HEK293 (cell line): Measurements from ENCODE around the gene SCNN1A.

Source experiments
- BCL11A ChIP-seq: fragments of 450-650 bp; formaldehyde crosslinking; IDR thresholded peaks from 2 replicates; pipeline ENCODE4 v1.5.1; 2016; ENCODE audit warnings: low read depth, missing biosample characterization, missing genetic modification characterization
- GLIS2 ChIP-seq: fragments of 450-650 bp; formaldehyde crosslinking; IDR thresholded peaks from 2 replicates; pipeline ENCODE4 v1.5.1; 2016; ENCODE audit warnings: missing biosample characterization, missing genetic modification characterization
- MYNN ChIP-seq: fragments of 450-650 bp; formaldehyde crosslinking; IDR thresholded peaks from 2 replicates; pipeline ENCODE4 v1.5.1; 2016; ENCODE audit warnings: missing biosample characterization, missing genetic modification characterization, borderline replicate concordance
- OVOL3 ChIP-seq: fragments of 450-650 bp; formaldehyde crosslinking; IDR thresholded peaks from 2 replicates; pipeline ENCODE4 v1.5.1; 2016; ENCODE audit warnings: missing biosample characterization, missing genetic modification characterization
- REPIN1 ChIP-seq: fragments of 450-650 bp; formaldehyde crosslinking; IDR thresholded peaks from 2 replicates; pipeline ENCODE4 v1.5.1; 2017; ENCODE audit warnings: missing biosample characterization, missing genetic modification characterization, low read depth
- SP2 ChIP-seq: fragments of 450-650 bp; formaldehyde crosslinking; IDR thresholded peaks from 2 replicates; pipeline ENCODE4 v1.5.1; 2016; ENCODE audit warnings: missing biosample characterization, missing genetic modification characterization
- SP3 ChIP-seq: fragments of 450-650 bp; formaldehyde crosslinking; IDR thresholded peaks from 2 replicates; pipeline ENCODE4 v1.5.1; 2016; ENCODE audit warnings: missing biosample characterization, missing genetic modification characterization
- ZBTB8A ChIP-seq: fragments of 450-650 bp; formaldehyde crosslinking; IDR thresholded peaks from 2 replicates; pipeline ENCODE4 v1.5.1; 2016; ENCODE audit warnings: missing biosample characterization, missing genetic modification characterization
- ZEB2 ChIP-seq: fragments of 450-650 bp; formaldehyde crosslinking; IDR thresholded peaks from 2 replicates; pipeline ENCODE4 v1.5.1; 2016; ENCODE audit warnings: missing biosample characterization, missing genetic modification characterization
- ZFP37 ChIP-seq: fragments of 450-650 bp; formaldehyde crosslinking; IDR thresholded peaks from 2 replicates; pipeline ENCODE4 v1.5.1; 2016; ENCODE audit warnings: missing biosample characterization, missing genetic modification characterization
- ZIC2 ChIP-seq: fragments of 450-650 bp; formaldehyde crosslinking; IDR thresholded peaks from 2 replicates; pipeline ENCODE4 v1.5.1; 2016; ENCODE audit warnings: missing biosample characterization, missing genetic modification characterization
- ZNF112 ChIP-seq: fragments of 450-650 bp; formaldehyde crosslinking; IDR thresholded peaks from 2 replicates; pipeline ENCODE4 v1.5.0; 2017; ENCODE audit warnings: missing biosample characterization, missing genetic modification characterization
- ZNF114 ChIP-seq: fragments of 450-650 bp; formaldehyde crosslinking; IDR thresholded peaks from 2 replicates; pipeline ENCODE4 v1.5.0; 2017; ENCODE audit warnings: missing biosample characterization, missing genetic modification characterization
- ZNF138 ChIP-seq: fragments of 450-650 bp; formaldehyde crosslinking; IDR thresholded peaks from 2 replicates; pipeline ENCODE4 v1.5.1; 2016; ENCODE audit warnings: missing biosample characterization, missing genetic modification characterization, borderline replicate concordance
- ZNF155 ChIP-seq: fragments of 450-650 bp; formaldehyde crosslinking; IDR thresholded peaks from 2 replicates; pipeline ENCODE4 v1.5.1; 2016; ENCODE audit warnings: missing biosample characterization, missing genetic modification characterization
- ZNF157 ChIP-seq: fragments of 450-650 bp; formaldehyde crosslinking; IDR thresholded peaks from 2 replicates; pipeline ENCODE4 v1.5.1; 2016; ENCODE audit warnings: missing biosample characterization, missing genetic modification characterization
- ZNF174 ChIP-seq: fragments of 450-650 bp; formaldehyde crosslinking; IDR thresholded peaks from 2 replicates; pipeline ENCODE4 v1.5.0; 2017; ENCODE audit warnings: missing biosample characterization, mild to moderate bottlenecking, missing genetic modification characterization
- ZNF24 ChIP-seq: fragments of 450-650 bp; formaldehyde crosslinking; IDR thresholded peaks from 2 replicates; pipeline ENCODE4 v1.5.1; 2016; ENCODE audit warnings: missing biosample characterization, missing genetic modification characterization
- ZNF266 ChIP-seq: fragments of 450-650 bp; formaldehyde crosslinking; IDR thresholded peaks from 2 replicates; pipeline ENCODE4 v1.5.1; 2016; ENCODE audit warnings: missing biosample characterization, missing genetic modification characterization, low read depth
- ZNF366 ChIP-seq: fragments of 450-650 bp; formaldehyde crosslinking; conservative IDR thresholded peaks from 2 replicates; pipeline ENCODE4 v1.5.1; 2016; ENCODE audit warnings: missing biosample characterization, missing genetic modification characterization
- ZNF48 ChIP-seq: fragments of 450-650 bp; formaldehyde crosslinking; IDR thresholded peaks from 2 replicates; pipeline ENCODE4 v1.5.1; 2016; ENCODE audit warnings: missing biosample characterization, missing genetic modification characterization
- ZNF548 ChIP-seq: fragments of 450-650 bp; formaldehyde crosslinking; IDR thresholded peaks from 2 replicates; pipeline ENCODE4 v1.5.1; 2016; ENCODE audit warnings: missing biosample characterization, missing genetic modification characterization
- ZNF549 ChIP-seq: fragments of 450-650 bp; IDR thresholded peaks from 2 replicates; pipeline ENCODE4 v1.5.1; 2018; ENCODE audit warnings: missing biosample characterization, missing genetic modification characterization, mild to moderate bottlenecking, inconsistent platforms, moderate library complexity
- ZNF561 ChIP-seq: fragments of 450-650 bp; IDR thresholded peaks from 2 replicates; pipeline ENCODE4 v1.5.1; 2018; ENCODE audit warnings: missing biosample characterization, missing genetic modification characterization, borderline replicate concordance
- ZNF610 ChIP-seq: fragments of 450-650 bp; formaldehyde crosslinking; IDR thresholded peaks from 2 replicates; pipeline ENCODE4 v1.5.1; 2016; ENCODE audit warnings: missing biosample characterization, missing genetic modification characterization, borderline replicate concordance
- ZNF654 ChIP-seq: fragments of 450-650 bp; formaldehyde crosslinking; IDR thresholded peaks from 2 replicates; pipeline ENCODE4 v1.5.1; 2016; ENCODE audit warnings: low read depth, missing biosample characterization, missing genetic modification characterization
- ZNF747 ChIP-seq: fragments of 450-650 bp; formaldehyde crosslinking; IDR thresholded peaks from 2 replicates; pipeline ENCODE4 v1.5.1; 2016; ENCODE audit warnings: missing biosample characterization, missing genetic modification characterization
- TF ChIP-seq, protein P1 (sequence below): fragments of 450-650 bp; formaldehyde crosslinking; optimal IDR thresholded peaks from 2 replicates; pipeline ENCODE3; 2016; ENCODE audit warnings: missing biosample characterization, mild to moderate bottlenecking, missing genetic modification characterization
- TF ChIP-seq, protein P2 (sequence below): fragments of 450-650 bp; formaldehyde crosslinking; IDR thresholded peaks from 2 replicates; pipeline ENCODE4 v1.5.1; 2016; ENCODE audit warnings: missing biosample characterization, missing genetic modification characterization
- TF ChIP-seq, protein P3 (sequence below): fragments of 450-650 bp; formaldehyde crosslinking; IDR thresholded peaks from 2 replicates; pipeline ENCODE4 v1.5.1; 2016; ENCODE audit warnings: missing biosample characterization, missing genetic modification characterization, low read depth
- TF ChIP-seq, protein P4 (sequence below): fragments of 450-650 bp; formaldehyde crosslinking; IDR thresholded peaks from 2 replicates; pipeline ENCODE4 v1.5.1; 2016; ENCODE audit warnings: missing biosample characterization, missing genetic modification characterization

The SCNN1A gene

DNA sequence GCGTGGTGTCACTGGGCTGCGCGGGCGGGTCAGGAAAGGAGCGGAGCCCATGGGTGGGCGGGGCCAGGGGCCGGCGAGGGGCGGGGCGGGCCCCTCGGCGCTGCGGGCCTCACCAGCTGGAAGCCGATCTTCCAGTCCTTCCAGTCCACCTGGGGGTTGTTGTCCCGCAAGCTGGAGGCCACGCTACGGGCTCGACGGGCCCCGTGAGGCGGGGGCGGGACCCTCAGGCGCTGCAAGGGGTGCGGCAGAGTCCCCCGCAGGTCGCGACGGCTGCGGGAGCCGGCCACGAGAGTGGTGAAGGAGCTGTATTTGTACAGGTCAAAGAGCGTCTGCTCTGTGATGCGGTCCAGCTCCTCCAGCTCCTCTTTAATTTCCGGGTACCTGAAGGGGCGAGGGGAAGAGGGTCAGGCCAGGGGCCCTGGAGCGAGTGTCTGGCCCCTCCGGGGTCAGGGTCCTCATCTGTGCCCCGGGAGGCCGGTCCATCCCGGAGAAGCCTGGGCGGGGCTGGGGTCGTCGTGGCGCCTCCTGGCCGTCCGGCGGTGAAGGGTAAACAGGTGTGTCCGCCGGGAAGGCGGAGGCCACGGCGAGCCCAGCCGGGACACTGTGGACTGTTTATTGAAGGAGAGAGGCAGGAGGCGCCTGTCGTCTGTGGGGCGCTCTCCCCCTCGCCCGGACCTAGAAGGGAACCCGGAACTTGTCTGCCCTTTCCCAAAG is 11.9 kb downstream of the SCNN1A start (continued):
- TF ChIP-seq ZIC2 (tag by site-specific recombination) (peak; percentile 76), ZNF548 (no peak), ZNF549 (tag by site-specific recombination) (no peak), SP2 (tag by site-specific recombination) (0 out of 2 replicates have a peak, but pooled peaks have one; percentile 7), REPIN1 (tag by site-specific recombination) (no peak), ZNF654 (tag by site-specific recombination) (no peak), GLIS2 (tag by site-specific recombination) (peak; percentile 77), ZNF747 (tag by site-specific recombination) (no peak), ZNF114 (no peak), ZNF174 (tag by site-specific recombination) (no peak), ZNF157 (tag by site-specific recombination) (no peak), ZNF24 (tag by site-specific recombination) (no peak), ZNF48 (no peak), MYNN (tag by site-specific recombination) (no peak), BCL11A (tag by site-specific recombination) (no peak), ZNF610 (no peak), ZNF112 (tag by site-specific recombination) (no peak), OVOL3 (tag by site-specific recombination) (no peak), ZNF366 (tag by site-specific recombination) (no peak), ZBTB8A (tag by site-specific recombination) (peak; percentile 1; the same call in 1 of the 2 replicates), SP3 (peak; percentile 60), ZNF561 (tag by site-specific recombination) (no peak), ZNF138 (no peak), ZNF266 (tag by site-specific recombination) (no peak), ZEB2 (tag by site-specific recombination) (no peak), ZFP37 (tag by site-specific recombination) (no peak), ZNF155 (tag by site-specific recombination) (no peak)
- TF ChIP-seq, protein P1, sequence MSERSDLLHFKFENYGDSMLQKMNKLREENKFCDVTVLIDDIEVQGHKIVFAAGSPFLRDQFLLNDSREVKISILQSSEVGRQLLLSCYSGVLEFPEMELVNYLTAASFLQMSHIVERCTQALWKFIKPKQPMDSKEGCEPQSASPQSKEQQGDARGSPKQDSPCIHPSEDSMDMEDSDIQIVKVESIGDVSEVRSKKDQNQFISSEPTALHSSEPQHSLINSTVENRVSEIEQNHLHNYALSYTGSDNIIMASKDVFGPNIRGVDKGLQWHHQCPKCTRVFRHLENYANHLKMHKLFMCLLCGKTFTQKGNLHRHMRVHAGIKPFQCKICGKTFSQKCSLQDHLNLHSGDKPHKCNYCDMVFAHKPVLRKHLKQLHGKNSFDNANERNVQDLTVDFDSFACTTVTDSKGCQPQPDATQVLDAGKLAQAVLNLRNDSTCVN (tag by site-specific recombination) = peak; percentile 28
- TF ChIP-seq, protein P2, sequence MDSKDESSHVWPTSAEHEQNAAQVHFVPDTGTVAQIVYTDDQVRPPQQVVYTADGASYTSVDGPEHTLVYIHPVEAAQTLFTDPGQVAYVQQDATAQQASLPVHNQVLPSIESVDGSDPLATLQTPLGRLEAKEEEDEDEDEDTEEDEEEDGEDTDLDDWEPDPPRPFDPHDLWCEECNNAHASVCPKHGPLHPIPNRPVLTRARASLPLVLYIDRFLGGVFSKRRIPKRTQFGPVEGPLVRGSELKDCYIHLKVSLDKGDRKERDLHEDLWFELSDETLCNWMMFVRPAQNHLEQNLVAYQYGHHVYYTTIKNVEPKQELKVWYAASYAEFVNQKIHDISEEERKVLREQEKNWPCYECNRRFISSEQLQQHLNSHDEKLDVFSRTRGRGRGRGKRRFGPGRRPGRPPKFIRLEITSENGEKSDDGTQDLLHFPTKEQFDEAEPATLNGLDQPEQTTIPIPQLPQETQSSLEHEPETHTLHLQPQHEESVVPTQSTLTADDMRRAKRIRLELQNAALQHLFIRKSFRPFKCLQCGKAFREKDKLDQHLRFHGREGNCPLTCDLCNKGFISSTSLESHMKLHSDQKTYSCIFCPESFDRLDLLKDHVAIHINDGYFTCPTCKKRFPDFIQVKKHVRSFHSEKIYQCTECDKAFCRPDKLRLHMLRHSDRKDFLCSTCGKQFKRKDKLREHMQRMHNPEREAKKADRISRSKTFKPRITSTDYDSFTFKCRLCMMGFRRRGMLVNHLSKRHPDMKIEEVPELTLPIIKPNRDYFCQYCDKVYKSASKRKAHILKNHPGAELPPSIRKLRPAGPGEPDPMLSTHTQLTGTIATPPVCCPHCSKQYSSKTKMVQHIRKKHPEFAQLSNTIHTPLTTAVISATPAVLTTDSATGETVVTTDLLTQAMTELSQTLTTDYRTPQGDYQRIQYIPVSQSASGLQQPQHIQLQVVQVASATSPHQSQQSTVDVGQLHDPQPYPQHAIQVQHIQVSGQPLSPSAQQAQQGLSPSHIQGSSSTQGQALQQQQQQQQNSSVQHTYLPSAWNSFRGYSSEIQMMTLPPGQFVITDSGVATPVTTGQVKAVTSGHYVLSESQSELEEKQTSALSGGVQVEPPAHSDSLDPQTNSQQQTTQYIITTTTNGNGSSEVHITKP (tag by site-specific recombination) = no peak
- TF ChIP-seq, protein P3, sequence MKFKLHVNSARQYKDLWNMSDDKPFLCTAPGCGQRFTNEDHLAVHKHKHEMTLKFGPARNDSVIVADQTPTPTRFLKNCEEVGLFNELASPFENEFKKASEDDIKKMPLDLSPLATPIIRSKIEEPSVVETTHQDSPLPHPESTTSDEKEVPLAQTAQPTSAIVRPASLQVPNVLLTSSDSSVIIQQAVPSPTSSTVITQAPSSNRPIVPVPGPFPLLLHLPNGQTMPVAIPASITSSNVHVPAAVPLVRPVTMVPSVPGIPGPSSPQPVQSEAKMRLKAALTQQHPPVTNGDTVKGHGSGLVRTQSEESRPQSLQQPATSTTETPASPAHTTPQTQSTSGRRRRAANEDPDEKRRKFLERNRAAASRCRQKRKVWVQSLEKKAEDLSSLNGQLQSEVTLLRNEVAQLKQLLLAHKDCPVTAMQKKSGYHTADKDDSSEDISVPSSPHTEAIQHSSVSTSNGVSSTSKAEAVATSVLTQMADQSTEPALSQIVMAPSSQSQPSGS (tag by site-specific recombination) = no peak
- TF ChIP-seq, protein P4, sequence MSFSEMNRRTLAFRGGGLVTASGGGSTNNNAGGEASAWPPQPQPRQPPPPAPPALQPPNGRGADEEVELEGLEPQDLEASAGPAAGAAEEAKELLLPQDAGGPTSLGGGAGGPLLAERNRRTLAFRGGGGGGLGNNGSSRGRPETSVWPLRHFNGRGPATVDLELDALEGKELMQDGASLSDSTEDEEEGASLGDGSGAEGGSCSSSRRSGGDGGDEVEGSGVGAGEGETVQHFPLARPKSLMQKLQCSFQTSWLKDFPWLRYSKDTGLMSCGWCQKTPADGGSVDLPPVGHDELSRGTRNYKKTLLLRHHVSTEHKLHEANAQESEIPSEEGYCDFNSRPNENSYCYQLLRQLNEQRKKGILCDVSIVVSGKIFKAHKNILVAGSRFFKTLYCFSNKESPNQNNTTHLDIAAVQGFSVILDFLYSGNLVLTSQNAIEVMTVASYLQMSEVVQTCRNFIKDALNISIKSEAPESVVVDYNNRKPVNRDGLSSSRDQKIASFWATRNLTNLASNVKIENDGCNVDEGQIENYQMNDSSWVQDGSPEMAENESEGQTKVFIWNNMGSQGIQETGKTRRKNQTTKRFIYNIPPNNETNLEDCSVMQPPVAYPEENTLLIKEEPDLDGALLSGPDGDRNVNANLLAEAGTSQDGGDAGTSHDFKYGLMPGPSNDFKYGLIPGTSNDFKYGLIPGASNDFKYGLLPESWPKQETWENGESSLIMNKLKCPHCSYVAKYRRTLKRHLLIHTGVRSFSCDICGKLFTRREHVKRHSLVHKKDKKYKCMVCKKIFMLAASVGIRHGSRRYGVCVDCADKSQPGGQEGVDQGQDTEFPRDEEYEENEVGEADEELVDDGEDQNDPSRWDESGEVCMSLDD (tag by site-specific recombination) = no peak
